Activated CD8-positive, alpha-beta memory T cell treated with anti-CD3 and anti-CD28 coated beads, Interleukin-2, amount 50 U/mL, for 1 hour (primary cell): Measurements from ENCODE around the gene RNF183.
"Not testable (repeated sequence)": the region's sequence is repeated elsewhere in the genome, so short reads cannot be mapped to it uniquely, and the experiment has no call there.

Source experiments
- DNase-seq: peaks from one replicate; pipeline ENCODE4 v3.0.0-alpha.2; 2020; ENCODE audit errors: extremely low read depth

The RNF183 gene

GRCh38 chr9:113316030-113316429 is 12.9 kb upstream of the RNF183 start:
- no peak for DNase-seq

GRCh38 chr9:113315231-113315630 is 12.1 kb upstream of the RNF183 start:
- DNase-seq, result no peak

DNA sequence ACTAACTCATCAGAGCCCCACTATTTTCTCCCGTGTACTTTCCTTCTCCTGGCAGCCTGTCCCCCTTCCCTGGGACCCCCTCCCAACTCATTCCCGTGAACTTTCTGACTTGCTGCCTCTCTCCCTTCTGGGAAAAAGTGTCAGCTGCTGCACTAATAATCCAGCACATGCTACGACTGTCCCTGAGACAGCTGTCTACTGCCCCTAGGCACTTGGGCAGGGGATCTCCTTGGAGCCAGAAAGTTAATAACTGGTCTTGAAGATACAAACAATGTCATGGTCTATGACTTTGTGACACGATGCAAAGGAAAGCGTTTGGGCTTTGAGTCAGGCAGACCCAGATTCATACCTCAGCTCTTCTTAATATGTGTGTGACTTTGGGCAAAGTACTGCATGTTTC is 10.1 kb upstream of the RNF183 start:
- no peak for DNase-seq

- no peak for DNase-seq
These were observed 8.8 kb upstream of the RNF183 start for GRCh38 chr9:113311961-113312360.

DNA sequence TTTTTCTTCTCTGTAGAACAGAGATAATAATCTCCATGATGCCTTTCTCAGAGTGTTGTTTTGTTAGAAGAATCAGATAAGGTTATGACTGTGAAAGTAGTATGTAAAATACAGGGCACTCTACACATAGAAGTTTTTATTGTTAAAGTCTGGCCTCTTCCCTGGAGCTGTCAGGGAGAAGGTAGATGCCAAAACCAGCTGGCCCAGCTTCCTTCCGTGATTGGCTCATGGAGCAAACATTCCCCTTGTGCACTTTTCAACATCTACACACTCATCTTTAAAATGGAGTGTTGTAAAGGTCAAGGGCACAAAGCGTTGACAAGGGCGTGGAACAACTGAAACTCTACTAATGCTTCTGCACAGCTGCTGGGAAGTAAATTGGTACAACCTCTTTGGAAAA is 7.4 kb upstream of the RNF183 start:
- no peak for DNase-seq

DNA sequence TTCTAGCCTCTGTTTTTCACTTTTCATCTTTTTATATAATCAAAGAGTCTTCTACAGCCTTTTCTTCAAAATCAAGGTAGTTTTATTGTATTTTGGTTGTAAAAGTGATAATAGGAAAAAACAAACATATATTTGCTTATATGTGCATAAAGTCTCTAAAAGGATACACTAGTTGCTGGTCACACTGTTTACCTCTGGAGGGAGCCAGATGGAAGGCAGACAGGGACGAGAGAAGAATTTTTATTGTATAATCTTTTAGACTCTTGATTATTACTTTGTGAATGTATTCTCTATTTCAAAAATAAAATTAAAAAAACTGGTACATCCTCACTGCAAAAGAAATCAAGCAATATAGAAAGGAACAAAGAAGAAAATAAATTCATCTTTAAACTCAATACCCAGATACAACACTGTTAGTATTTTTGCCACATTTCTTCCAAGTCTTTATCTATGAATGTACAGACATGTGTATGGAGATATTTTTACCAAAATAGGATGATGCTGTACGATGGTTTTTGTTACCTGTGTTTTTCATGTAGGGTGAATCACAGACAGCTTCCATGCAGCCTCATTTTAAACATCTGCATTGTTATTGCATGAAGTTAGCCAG is 6.1 kb upstream of the RNF183 start:
- DNase-seq, result no peak

DNA sequence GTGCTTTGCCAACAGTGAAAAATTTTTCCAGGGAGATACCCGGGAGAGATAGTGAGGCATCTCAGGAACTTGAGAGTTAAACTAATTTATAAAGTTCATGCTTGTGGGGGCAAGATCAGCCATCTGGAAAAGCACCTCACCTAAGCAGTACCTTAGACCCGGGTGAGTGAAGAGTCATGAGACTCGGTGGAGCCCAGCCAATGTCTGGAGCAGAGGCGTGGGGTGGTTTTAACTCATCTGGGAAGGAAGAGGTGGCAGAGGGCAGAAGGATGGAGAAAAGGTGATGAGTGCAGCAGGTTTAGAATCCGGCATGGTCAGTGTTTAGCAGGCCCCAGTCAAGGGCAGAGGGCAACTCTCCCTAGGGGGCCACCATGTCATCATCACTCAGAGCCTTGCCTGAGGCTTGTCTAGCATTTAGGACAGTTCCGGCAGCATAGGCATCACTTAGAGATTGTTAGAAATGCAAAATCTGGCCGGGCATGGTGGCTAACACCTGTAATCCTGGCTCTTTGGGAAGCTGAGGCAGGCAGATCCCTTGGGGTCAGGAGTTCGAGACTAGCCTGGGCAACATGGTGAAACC is 4.3 kb upstream of the RNF183 start:
- no peak for DNase-seq

GRCh38 chr9:113306566-113306965 is 3.4 kb upstream of the RNF183 start:
- DNase-seq, result no peak

GRCh38 chr9:113301548-113301947 is 1.6 kb downstream of the RNF183 start:
- no peak for DNase-seq

- no peak for DNase-seq
These were observed 3.3 kb downstream of the RNF183 start for GRCh38 chr9:113299800-113300292.

- DNase-seq, result no peak
These were observed 4.0 kb downstream of the RNF183 start for GRCh38 chr9:113298924-113299770.

GRCh38 chr9:113298311-113298710 is 4.9 kb downstream of the RNF183 start:
- DNase-seq, result no peak

DNA sequence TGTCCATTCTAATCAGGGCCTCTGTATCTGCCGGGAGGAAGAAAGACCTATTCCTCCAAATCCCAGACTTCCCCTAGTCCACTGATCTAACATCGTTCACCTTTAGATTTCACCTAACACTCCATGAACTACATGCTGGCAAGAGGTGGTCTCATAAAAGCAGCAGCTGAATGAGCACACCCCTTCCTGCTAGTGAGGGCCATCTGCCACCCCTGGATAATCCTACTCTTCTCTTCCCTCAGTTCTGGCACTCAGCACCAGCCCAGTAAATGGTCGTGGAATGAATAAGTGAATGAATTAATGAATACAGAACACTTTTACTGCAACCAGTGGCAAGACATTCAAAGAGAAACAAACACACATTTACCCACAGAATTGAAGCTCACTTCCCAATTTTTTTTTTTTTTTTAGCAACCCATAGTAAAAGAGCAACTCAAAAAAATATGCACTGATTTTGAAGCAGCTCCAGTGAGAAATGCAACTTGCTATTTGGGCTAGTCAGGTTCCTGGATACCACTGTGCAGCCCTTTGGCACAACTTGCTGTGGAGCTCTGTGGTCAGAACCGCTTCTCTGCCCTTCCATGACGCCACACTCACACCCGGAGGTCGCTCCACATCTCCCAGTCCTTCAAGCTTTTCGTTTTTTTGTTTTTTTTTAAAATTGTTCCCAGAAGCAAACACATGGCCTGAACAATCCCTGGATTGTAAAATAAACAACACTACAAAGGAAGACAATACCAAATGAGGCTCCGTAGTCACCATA is 6.2 kb downstream of the RNF183 start:
- DNase-seq, result no peak

- DNase-seq, result not testable (repeated sequence)
These were observed 6.9 kb downstream of the RNF183 start for GRCh38 chr9:113296247-113296646.

DNA sequence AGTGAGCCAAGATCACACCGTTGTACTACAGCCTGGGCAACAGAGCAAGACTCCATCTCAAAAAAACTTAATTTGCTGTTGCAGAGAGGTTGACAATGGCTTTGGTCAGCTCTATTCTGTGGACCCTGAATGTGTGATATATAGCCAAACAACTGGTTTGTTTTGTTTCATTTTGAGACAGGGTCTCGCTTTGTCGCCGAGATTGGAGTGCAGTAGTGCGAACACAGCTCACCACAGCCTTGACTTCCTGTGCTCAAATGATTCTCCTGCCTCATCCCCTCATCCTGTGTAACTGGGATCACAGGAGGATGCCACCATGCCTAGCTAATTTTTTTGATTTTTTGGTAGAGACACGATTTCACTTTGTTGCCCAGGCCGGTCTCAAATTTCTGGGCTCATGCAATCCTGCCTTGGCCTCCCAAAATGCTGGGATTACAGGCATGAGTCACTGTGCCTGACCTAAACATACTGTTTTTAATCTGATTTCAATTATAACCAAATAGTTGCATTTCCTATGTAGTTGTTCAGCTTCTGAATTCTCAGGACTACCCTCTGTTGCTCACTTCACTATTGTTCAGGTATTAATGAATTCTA is 9.8 kb downstream of the RNF183 start:
- no peak for DNase-seq

GRCh38 chr9:113290052-113290607 is 13.0 kb downstream of the RNF183 start:
- DNase-seq, result no peak

DNA sequence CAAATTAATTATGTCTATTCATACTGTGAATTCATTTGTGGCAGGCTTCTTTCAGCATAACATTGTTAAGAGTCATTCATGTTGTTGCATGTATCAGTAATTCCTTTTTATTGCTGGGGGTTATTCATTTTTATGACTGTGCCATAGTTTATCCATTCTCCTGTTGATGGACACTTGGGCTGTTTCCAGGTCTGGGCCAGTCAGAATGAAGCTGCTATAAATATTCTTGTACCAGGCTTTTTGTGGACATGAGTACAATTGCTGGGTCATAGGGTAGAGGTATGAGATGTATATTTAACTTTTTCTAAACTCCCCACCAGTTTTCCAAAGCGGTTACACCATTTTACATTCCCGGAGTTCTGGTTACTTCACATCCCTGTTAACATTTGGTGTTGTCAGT is 14.1 kb downstream of the RNF183 start:
- no peak for DNase-seq

DNA sequence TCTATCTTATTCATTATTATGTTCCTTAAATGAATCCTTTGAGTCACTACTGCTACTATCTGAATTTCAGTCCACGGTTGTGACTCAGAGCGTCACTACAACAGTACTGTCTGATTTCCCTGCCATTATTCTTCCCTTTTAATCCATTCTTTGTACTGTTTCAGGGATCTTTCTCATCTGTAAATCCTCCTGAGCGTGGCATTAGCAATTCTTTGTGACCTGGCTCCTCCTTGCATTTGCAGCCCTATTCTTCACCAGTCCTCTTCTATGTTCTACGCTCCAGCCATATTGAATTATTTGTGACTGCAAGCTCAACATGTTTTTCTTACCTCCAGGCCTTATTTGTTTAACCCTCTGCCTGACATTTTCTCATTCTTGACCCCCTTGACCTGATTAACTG is 21.8 kb downstream of the RNF183 start:
- no peak for DNase-seq

DNA sequence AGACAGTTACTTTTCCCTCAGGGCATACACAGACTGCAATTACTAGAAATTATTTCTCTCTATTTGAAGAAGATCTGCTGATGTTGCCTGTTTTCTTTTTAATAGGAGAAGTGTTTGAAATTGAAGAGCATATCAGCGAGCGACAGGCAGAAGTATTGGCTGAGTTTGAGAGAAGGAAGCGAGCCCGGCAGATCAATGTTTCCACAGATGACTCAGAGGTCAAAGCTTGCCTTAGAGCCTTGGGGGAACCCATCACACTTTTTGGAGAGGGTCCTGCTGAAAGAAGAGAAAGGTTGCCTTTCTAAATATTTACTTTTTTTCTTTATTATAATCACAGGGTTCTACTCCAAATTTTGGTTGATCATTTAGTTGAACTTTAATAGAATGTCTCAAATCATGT is 24.3 kb downstream of the RNF183 start:
- no peak for DNase-seq

GRCh38 chr9:113275157-113276131 is 27.7 kb downstream of the RNF183 start, which contains the start of the genes CDC26 and PRPF4:
TSS of gene CDC26 (minus strand) at chr9:113275572. CDS start at chr9:113272507, 3,065 bp downstream.
TSS of gene PRPF4 (plus strand) at chr9:113275658. CDS start at chr9:113275744, 86 bp downstream.
- peak; percentile 88 for DNase-seq
